WTC11 (cell line): ENCODE measurements around the gene CHFR. TPM values are rescaled to one million over a fixed set of nuclear protein-coding genes. Genes with fewer than 3 reads are reported as not detected.
"Not testable (repeated sequence)": the region's sequence is repeated elsewhere in the genome, so short reads cannot be mapped to it uniquely, and the experiment has no call there.

Experiments
- ATAC-seq: fragments of 200-7000 bp; cut with Tn5 transposase; 2 replicates; pipeline ENCODE4 v1.10.0; 2021; ENCODE audit warnings: mild to moderate bottlenecking, moderate library complexity
- CTCF ChIA-PET: fragments of 300-600 bp; sonication (Branson Sonifier 250); formaldehyde crosslinking; loops from one replicate; lab custom pipeline; 2021; ENCODE audit warnings: antibody characterized with exemption; lab: Charles Lee
- POLR2A ChIA-PET: fragments of 350-600 bp; sonication (Branson Sonifier 250); formaldehyde crosslinking; loops from one replicate; lab custom pipeline; 2021; ENCODE audit warnings: antibody characterized with exemption; lab: Charles Lee
- DNase-seq: peaks from one replicate; pipeline ENCODE4 v3.0.0; 2021; ENCODE audit warnings: low spot score
- H3K27ac Mint-ChIP-seq: 2 replicates; pipeline ENCODE4 v1.8.0; 2021; ENCODE audit warnings: mixed read lengths
- H3K27me3 Mint-ChIP-seq: 2 replicates; pipeline ENCODE4 v1.8.0; 2021; ENCODE audit warnings: low read depth, mild to moderate bottlenecking, moderate library complexity, mixed read lengths
- H3K36me3 Mint-ChIP-seq: 2 replicates; pipeline ENCODE4 v1.8.0; 2021; ENCODE audit warnings: mixed read lengths
- H3K4me1 Mint-ChIP-seq: 2 replicates; pipeline ENCODE4 v1.8.0; 2022; ENCODE audit warnings: mixed read lengths
- H3K4me3 Mint-ChIP-seq: 2 replicates; pipeline ENCODE4 v1.8.0; 2021; ENCODE audit warnings: mild to moderate bottlenecking, moderate library complexity, mixed read lengths
- H3K9me3 Mint-ChIP-seq: 2 replicates; pipeline ENCODE4 v1.8.0; 2021; ENCODE audit warnings: mixed read lengths
- CREB1 ChIP-seq: sonication (generic); formaldehyde crosslinking; IDR thresholded peaks from 2 replicates; pipeline ENCODE4 v1.8.0; 2023; ENCODE audit warnings: mild to moderate bottlenecking, missing genetic modification reagents
- ESRRA ChIP-seq: sonication (generic); formaldehyde crosslinking; IDR thresholded peaks from 2 replicates; pipeline ENCODE4 v1.8.1; 2022; ENCODE audit warnings: mild to moderate bottlenecking, missing genetic modification reagents, borderline replicate concordance
- FOXK1 ChIP-seq: sonication (generic); formaldehyde crosslinking; IDR thresholded peaks from 2 replicates; pipeline ENCODE4 v1.8.0; 2022; ENCODE audit warnings: mild to moderate bottlenecking, moderate library complexity, missing genetic modification reagents
- GRHL2 ChIP-seq: fragments of 250-450 bp; sonication (Bioruptor Pico); IDR thresholded peaks from 2 replicates; pipeline ENCODE4 v1.8.0; 2022; ENCODE audit warnings: mild to moderate bottlenecking, moderate library complexity; ENCODE audit not compliant: insufficient replicate concordance, severe bottlenecking
- MYBL2 ChIP-seq: sonication (generic); formaldehyde crosslinking; IDR thresholded peaks from 2 replicates; pipeline ENCODE4 v1.8.1; 2023; ENCODE audit warnings: mild to moderate bottlenecking, moderate library complexity, missing genetic modification reagents
- NFE2L1 ChIP-seq: sonication (generic); formaldehyde crosslinking; IDR thresholded peaks from 2 replicates; pipeline ENCODE4 v1.8.1; 2023; ENCODE audit warnings: missing genetic modification reagents
- SMAD4 ChIP-seq: sonication (generic); formaldehyde crosslinking; IDR thresholded peaks from 2 replicates; pipeline ENCODE4 v1.8.0; 2022; ENCODE audit warnings: mild to moderate bottlenecking, missing genetic modification reagents
- TEAD1 ChIP-seq: sonication (generic); formaldehyde crosslinking; IDR thresholded peaks from 2 replicates; pipeline ENCODE4 v1.8.0; 2022; ENCODE audit warnings: mild to moderate bottlenecking, missing genetic modification reagents
- TEAD4 ChIP-seq: sonication (generic); formaldehyde crosslinking; IDR thresholded peaks from 2 replicates; pipeline ENCODE4 v1.8.0; 2022; ENCODE audit warnings: mild to moderate bottlenecking, missing genetic modification reagents
- ZNF423 ChIP-seq: fragments of 250-450 bp; sonication (Bioruptor Pico); IDR thresholded peaks from 2 replicates; pipeline ENCODE4 v2.1.2; 2022; ENCODE audit warnings: mild to moderate bottlenecking, moderate library complexity
- total RNA-seq: library from RNA; stranded (reverse); gene quantifications from 3 replicates; pipeline ENCODE4 v1.2.3, GENCODE V29; 2021
- TF ChIP-seq, protein P1 (sequence below): fragments of 250-450 bp; sonication (Bioruptor Pico); IDR thresholded peaks from 2 replicates; pipeline ENCODE4 v2.1.2; 2022; ENCODE audit warnings: mild to moderate bottlenecking, moderate library complexity
- TF ChIP-seq, protein P2 (sequence below): sonication (generic); formaldehyde crosslinking; IDR thresholded peaks from 2 replicates; pipeline ENCODE4 v1.8.0; 2022; ENCODE audit warnings: mild to moderate bottlenecking, missing genetic modification reagents
- TF ChIP-seq, protein P3 (sequence below): fragments of 250-450 bp; sonication (Bioruptor Pico); IDR thresholded peaks from 2 replicates; pipeline ENCODE4 v1.9.0; 2021; ENCODE audit warnings: mild to moderate bottlenecking
- TF ChIP-seq, protein P4 (sequence below): sonication (generic); formaldehyde crosslinking; IDR thresholded peaks from 2 replicates; pipeline ENCODE4 v1.8.1; 2022; ENCODE audit warnings: mild to moderate bottlenecking, missing genetic modification reagents, moderate library complexity, borderline replicate concordance
- TF ChIP-seq, protein P5 (sequence below): sonication (generic); formaldehyde crosslinking; IDR thresholded peaks from 2 replicates; pipeline ENCODE4 v1.8.1; 2023; ENCODE audit warnings: mild to moderate bottlenecking, moderate library complexity, missing genetic modification reagents
- TF ChIP-seq, protein P6 (sequence below): sonication (generic); formaldehyde crosslinking; IDR thresholded peaks from 2 replicates; pipeline ENCODE4 v1.8.1; 2023; ENCODE audit warnings: mild to moderate bottlenecking, missing genetic modification reagents

Gene CHFR
- total RNA-seq, 1 experiment from 2014 or later: 58.7 TPM

DNA sequence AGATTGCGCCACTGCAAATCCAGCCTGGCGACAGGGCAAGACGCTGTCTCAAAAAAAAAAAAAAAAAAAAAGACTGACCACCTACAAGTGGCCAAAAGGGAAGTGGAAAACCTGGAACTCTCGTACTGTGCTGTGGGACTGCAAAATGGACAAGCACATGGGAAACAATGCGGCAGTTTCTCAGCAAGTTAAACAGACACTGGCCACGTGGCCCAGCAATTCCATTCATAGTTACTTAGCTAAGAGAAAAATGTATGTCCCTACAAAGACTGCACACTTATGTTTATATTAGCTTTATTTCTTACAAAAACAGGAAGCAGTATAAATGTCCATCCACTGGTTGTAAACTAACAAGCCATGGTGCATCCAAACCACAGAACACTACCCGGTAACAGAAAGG lies 5.6 kb downstream of the CHFR start (continued):
- TF ChIP-seq CREB1 (no peak), SMAD4 (no peak), TEAD1 (CRISPR knock-in tag) (no peak)
- TF ChIP-seq, protein P1, sequence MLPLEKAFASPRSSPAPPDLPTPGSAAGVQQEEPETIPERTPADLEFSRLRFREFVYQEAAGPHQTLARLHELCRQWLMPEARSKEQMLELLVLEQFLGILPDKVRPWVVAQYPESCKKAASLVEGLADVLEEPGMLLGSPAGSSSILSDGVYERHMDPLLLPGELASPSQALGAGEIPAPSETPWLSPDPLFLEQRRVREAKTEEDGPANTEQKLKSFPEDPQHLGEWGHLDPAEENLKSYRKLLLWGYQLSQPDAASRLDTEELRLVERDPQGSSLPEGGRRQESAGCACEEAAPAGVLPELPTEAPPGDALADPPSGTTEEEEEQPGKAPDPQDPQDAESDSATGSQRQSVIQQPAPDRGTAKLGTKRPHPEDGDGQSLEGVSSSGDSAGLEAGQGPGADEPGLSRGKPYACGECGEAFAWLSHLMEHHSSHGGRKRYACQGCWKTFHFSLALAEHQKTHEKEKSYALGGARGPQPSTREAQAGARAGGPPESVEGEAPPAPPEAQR (CRISPR knock-in tag): no peak
- TF ChIP-seq, all 79 proteins: peak for 0

DNA sequence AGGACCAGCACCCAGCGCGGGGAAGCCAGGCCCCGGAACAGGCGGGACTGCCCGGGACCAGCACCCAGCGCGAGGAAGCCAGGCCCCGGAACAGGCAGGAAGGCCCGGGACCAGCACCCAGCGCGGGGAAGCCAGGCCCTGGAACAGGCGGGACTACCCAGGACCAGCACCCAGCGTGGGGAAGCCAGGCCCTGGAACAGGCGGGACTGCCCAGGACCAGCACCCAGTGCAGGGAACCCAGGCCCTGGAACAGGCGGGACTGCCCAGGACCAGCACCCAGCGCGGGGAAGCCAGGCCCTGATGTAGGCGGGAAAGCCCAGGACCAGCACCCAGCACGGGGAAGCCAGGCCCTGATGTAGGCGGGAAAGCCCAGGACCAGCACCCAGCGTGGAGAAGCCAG lies 12.8 kb downstream of the CHFR start:
- DNase-seq, CTCF ChIA-PET, POLR2A ChIA-PET, H3K27me3 Mint-ChIP-seq, H3K9me3 Mint-ChIP-seq, H3K4me3 Mint-ChIP-seq, H3K27ac Mint-ChIP-seq, H3K4me1 Mint-ChIP-seq, ATAC-seq: not testable (repeated sequence)
- H3K36me3 Mint-ChIP-seq: peaks cover 36% of the 10 kb centered on the region

DNA sequence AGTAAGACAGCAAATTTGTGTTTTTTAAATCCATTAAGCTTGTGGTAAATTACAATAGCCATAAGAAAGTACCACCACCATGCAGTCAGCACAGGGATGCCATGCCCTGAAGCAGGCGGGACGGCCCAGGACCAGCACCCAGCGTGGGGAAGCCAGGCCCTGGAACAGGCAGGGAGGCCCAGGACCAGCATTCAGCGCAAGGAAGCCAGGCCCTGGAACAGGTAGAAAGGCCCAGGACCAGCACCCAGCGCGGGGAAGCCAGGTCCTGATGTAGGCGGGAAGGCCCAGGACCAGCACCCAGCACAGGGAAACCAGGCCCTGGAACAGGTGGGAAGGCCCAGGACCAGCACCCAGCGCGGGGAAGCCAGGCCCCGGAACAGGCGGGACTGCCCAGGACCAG lies 13.2 kb downstream of the CHFR start:
- TF ChIP-seq FOXK1 (no peak), TEAD4 (CRISPR knock-in tag) (no peak), ZNF423 (no peak), ESRRA (no peak), MYBL2 (CRISPR knock-in tag) (no peak), GRHL2 (CRISPR knock-in tag) (no peak), NFE2L1 (CRISPR knock-in tag) (no peak)
- TF ChIP-seq, protein P2, sequence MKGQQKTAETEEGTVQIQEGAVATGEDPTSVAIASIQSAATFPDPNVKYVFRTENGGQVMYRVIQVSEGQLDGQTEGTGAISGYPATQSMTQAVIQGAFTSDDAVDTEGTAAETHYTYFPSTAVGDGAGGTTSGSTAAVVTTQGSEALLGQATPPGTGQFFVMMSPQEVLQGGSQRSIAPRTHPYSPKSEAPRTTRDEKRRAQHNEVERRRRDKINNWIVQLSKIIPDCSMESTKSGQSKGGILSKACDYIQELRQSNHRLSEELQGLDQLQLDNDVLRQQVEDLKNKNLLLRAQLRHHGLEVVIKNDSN (CRISPR knock-in tag): no peak
- TF ChIP-seq, protein P3, sequence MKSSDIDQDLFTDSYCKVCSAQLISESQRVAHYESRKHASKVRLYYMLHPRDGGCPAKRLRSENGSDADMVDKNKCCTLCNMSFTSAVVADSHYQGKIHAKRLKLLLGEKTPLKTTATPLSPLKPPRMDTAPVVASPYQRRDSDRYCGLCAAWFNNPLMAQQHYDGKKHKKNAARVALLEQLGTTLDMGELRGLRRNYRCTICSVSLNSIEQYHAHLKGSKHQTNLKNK (CRISPR knock-in tag): no peak
- TF ChIP-seq, protein P4, sequence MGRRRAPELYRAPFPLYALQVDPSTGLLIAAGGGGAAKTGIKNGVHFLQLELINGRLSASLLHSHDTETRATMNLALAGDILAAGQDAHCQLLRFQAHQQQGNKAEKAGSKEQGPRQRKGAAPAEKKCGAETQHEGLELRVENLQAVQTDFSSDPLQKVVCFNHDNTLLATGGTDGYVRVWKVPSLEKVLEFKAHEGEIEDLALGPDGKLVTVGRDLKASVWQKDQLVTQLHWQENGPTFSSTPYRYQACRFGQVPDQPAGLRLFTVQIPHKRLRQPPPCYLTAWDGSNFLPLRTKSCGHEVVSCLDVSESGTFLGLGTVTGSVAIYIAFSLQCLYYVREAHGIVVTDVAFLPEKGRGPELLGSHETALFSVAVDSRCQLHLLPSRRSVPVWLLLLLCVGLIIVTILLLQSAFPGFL (CRISPR knock-in tag): no peak
- TF ChIP-seq, protein P5, sequence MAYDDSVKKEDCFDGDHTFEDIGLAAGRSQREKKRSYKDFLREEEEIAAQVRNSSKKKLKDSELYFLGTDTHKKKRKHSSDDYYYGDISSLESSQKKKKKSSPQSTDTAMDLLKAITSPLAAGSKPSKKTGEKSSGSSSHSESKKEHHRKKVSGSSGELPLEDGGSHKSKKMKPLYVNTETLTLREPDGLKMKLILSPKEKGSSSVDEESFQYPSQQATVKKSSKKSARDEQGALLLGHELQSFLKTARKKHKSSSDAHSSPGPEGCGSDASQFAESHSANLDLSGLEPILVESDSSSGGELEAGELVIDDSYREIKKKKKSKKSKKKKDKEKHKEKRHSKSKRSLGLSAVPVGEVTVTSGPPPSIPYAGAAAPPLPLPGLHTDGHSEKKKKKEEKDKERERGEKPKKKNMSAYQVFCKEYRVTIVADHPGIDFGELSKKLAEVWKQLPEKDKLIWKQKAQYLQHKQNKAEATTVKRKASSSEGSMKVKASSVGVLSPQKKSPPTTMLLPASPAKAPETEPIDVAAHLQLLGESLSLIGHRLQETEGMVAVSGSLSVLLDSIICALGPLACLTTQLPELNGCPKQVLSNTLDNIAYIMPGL (CRISPR knock-in tag): no peak
- TF ChIP-seq, protein P6, sequence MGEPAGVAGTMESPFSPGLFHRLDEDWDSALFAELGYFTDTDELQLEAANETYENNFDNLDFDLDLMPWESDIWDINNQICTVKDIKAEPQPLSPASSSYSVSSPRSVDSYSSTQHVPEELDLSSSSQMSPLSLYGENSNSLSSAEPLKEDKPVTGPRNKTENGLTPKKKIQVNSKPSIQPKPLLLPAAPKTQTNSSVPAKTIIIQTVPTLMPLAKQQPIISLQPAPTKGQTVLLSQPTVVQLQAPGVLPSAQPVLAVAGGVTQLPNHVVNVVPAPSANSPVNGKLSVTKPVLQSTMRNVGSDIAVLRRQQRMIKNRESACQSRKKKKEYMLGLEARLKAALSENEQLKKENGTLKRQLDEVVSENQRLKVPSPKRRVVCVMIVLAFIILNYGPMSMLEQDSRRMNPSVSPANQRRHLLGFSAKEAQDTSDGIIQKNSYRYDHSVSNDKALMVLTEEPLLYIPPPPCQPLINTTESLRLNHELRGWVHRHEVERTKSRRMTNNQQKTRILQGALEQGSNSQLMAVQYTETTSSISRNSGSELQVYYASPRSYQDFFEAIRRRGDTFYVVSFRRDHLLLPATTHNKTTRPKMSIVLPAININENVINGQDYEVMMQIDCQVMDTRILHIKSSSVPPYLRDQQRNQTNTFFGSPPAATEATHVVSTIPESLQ (CRISPR knock-in tag): no peak
- POLR2A ChIA-PET: no interaction called here
- no peaks in the 10 kb centered on the region for H3K27me3 Mint-ChIP-seq
- H3K4me1 Mint-ChIP-seq: 0 out of 2 replicates have a peak, but pooled peaks cover 3% of the 10 kb centered on the region
- no peaks in the 10 kb centered on the region for H3K9me3 Mint-ChIP-seq
- no peak overlapping the region for H3K4me3 Mint-ChIP-seq
- H3K36me3 Mint-ChIP-seq: peaks cover 40% of the 10 kb centered on the region
- H3K27ac Mint-ChIP-seq: no peak overlapping the region
- CTCF ChIA-PET: no interaction called here
- no peak for ATAC-seq
- no peak for DNase-seq
